ENCODE results near the gene LZTR1.

DNA sequence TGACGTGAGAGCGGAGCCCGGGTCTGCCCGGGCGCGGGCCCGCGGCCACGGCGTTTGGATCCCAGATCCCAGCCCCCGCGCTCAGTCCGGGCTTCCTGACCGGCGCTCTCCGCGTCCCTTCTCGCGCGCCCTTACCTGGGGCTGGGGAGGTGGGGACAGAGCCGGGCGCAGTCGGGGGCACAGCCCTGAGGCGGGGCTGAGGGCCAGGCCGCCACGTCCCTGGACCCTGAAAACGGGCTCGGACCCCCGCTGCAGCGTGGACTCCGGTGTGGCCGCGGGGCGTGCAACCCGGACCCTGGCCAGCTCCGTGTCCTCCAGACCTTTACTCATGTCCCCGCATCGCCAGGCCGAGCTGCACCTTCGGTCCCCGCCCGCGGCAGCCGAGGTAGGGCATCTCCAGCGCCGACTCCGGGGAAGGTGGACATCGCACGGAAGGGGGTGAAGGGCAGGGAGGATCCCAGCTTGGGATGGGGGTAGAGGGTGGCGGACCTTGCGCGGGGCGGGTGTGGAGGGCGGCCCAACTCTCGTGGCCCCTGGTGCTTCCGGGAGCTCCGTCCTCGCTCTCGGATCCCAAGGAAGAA lies 24.9 kb upstream of the LZTR1 start:
- TF ChIP-seq, protein P1, sequence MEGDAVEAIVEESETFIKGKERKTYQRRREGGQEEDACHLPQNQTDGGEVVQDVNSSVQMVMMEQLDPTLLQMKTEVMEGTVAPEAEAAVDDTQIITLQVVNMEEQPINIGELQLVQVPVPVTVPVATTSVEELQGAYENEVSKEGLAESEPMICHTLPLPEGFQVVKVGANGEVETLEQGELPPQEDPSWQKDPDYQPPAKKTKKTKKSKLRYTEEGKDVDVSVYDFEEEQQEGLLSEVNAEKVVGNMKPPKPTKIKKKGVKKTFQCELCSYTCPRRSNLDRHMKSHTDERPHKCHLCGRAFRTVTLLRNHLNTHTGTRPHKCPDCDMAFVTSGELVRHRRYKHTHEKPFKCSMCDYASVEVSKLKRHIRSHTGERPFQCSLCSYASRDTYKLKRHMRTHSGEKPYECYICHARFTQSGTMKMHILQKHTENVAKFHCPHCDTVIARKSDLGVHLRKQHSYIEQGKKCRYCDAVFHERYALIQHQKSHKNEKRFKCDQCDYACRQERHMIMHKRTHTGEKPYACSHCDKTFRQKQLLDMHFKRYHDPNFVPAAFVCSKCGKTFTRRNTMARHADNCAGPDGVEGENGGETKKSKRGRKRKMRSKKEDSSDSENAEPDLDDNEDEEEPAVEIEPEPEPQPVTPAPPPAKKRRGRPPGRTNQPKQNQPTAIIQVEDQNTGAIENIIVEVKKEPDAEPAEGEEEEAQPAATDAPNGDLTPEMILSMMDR (IDR thresholded peaks at IDR 0.05; ENCODE audit: low read length), result no peak
- no peak for TF ChIP-seq EZH2phosphoT487 (IDR thresholded peaks at IDR 0.05; ENCODE audit: low read length)

Measured in MM.1S (cell line).